Breast epithelium (tissue), 4 donors: Measurements from ENCODE around the gene SV2C. TPM values are rescaled to one million over a fixed set of nuclear protein-coding genes. Genes with fewer than 3 reads are reported as not detected.

ENCODE experiments used
- DNase-seq, 2 donors: peaks; one replicate each; pipeline ENCODE4 v3.0.0-alpha.2; 2019; ENCODE audit warnings: low spot score in 2 of 2
- H3K27ac ChIP-seq, 2 donors: fragments of 200-600 bp; sonication (generic) in 1 of 2; one replicate each; pipeline ENCODE4 v1.5.1; 2016 to 2019; ENCODE audit warnings: mild to moderate bottlenecking in 1 of 2
- H3K27me3 ChIP-seq, 2 donors: fragments of 200-600 bp; sonication (generic) in 1 of 2; one replicate each; pipeline versions ENCODE4 v1.5.1 to v1.6.0; 2017 to 2019; ENCODE audit warnings: control low read depth in 1 of 2, mild to moderate bottlenecking in 1 of 2
- H3K36me3 ChIP-seq: fragments of 200-600 bp; one replicate; pipeline ENCODE4 v1.5.1; 2019
- H3K4me1 ChIP-seq, 2 donors: fragments of 200-600 bp; sonication (generic); one replicate each; pipeline ENCODE4 v1.5.1; 2016 to 2019; ENCODE audit warnings: control low read depth in 1 of 2
- H3K4me3 ChIP-seq, 3 donors: fragments of 200-600 bp; sonication (generic); 1 replicate in 2 of 3; 2 replicates in 1 of 3; pipeline ENCODE4 v1.5.1; 2016 to 2019; ENCODE audit warnings: mild to moderate bottlenecking in 3 of 3, moderate library complexity in 2 of 3
- H3K9me3 ChIP-seq, 2 donors: fragments of 200-600 bp; sonication (generic) in 1 of 2; one replicate each; pipeline ENCODE4 v1.5.1; 2016 to 2019; ENCODE audit warnings: control low read depth in 1 of 2
- CTCF ChIP-seq, 3 donors: fragments of 450-650 bp; IDR thresholded peaks; one replicate each; pipeline ENCODE4 v1.5.1; 2016 to 2017; ENCODE audit warnings: antibody characterized with exemption in 3 of 3, mild to moderate bottlenecking in 3 of 3, moderate library complexity in 3 of 3
- POLR2A ChIP-seq: fragments of 450-650 bp; IDR thresholded peaks from one replicate; pipeline ENCODE4 v1.6.1; 2016; ENCODE audit warnings: antibody characterized with exemption, mild to moderate bottlenecking, moderate library complexity
- POLR2AphosphoS5 ChIP-seq, 3 donors: sonication (generic); formaldehyde crosslinking; IDR thresholded peaks; one replicate each; pipeline ENCODE4 v1.6.1; 2017; ENCODE audit warnings: antibody characterized with exemption in 3 of 3
- intact Hi-C: fragments of 100-400 bp; cut with DNase I; formaldehyde crosslinking; loops from one replicate; pipeline ENCODE4 v1.15.1; 2023; ENCODE audit warnings: low total_unique reads
- total RNA-seq, 3 donors: library from RNA; depleted of rRNA; stranded (reverse); fragments of >200 nt; gene quantifications; one replicate each; pipeline ENCODE4 v1.1.0, GENCODE V29; 2016

Gene SV2C
- total RNA-seq, 3 donors from 2014 or later = 0.32 to 1.3 (median 0.59) TPM

DNA sequence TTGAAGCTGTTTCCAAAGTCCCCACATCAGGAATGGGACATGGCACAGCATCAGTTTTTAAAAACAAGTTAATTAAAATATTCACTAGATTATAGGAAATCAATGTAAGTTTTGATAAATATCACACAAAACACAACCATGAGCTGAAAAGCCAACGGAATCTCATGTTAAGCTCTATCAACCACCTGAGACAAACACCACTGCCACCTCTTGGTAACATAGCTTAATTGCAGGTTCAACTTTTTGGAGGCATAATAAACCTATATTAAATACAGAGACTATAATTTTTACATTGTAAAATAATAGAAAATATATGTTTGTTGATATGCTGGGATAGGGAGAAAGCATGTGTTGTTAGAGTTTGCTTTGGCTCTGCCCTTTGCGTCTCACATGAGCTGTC, 126.1 kb downstream of the SV2C start:
- intact Hi-C loops = no loop called here
- Histone ChIP-seq H3K27ac (no peak overlapping the region), H3K36me3 (no peaks in the 10 kb centered on the region), H3K4me3 (no peak overlapping the region), H3K27me3 (no peaks in the 10 kb centered on the region), H3K4me1 (no peaks in the 10 kb centered on the region), H3K9me3 (peaks cover 7 to 9% of the 10 kb centered on the region in 2 donors)
- no peak for TF ChIP-seq CTCF (IDR thresholded peaks at IDR 0.05)
- no peak for DNase-seq

DNA sequence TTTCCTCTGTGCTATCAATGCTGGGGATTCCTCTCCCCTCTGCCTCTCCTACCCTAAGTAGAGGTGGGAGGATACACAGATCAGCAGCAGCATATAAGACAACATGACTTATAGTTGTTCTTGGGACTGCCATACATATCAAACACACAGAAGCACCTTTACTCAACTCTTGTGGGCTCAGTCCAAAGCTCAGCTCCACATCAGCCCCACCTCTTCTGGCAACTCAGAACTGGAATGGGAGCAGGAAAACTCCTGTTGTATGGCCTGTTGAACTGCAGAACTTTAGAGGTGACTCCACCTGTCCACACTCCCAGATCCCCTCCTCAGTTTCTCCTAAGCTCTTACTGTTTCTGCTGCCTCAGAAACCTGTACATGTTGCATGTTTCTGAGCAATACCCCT, 127.8 kb downstream of the SV2C start:
- H3K27me3 ChIP-seq = no peaks in the 10 kb centered on the region
- no peaks in the 10 kb centered on the region for H3K4me1 ChIP-seq
- no peak overlapping the region for H3K4me3 ChIP-seq
- no peaks in the 10 kb centered on the region for H3K36me3 ChIP-seq
- peaks cover 7 to 9% of the 10 kb centered on the region in 2 donors for H3K9me3 ChIP-seq
- no peak for TF ChIP-seq POLR2AphosphoS5 (IDR thresholded peaks at IDR 0.05)
- TF ChIP-seq CTCF (IDR thresholded peaks at IDR 0.05) = no peak
- TF ChIP-seq POLR2A = no peak
- H3K27ac ChIP-seq = no peak overlapping the region
- intact Hi-C loops = no loop called here
- DNase-seq = no peak

DNA sequence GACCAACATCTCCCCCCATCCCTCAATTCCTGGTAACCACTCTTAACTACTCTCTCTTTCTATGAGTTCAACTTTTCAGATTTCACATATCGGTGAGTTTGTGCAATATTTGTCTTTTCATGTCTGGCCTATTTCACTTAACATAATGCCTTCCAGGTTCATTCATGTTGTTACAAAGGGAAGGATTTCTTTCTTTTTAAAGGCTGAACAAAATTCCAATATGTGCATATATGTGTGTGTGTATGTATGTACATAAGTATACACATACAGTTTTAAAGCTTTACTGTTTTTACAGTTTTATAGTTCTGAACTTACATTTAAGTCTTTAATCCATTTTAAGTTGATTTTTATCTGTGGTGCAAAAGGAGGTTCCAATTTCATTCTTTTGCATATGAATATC, 130.7 kb downstream of the SV2C start:
- intact Hi-C loops = no loop called here
- no peak for DNase-seq
- no peak overlapping the region for H3K27ac ChIP-seq
- H3K9me3 ChIP-seq = peaks cover 7 to 9% of the 10 kb centered on the region in 2 donors
- H3K4me1 ChIP-seq = no peaks in the 10 kb centered on the region
- H3K36me3 ChIP-seq = no peaks in the 10 kb centered on the region
- no peaks in the 10 kb centered on the region for H3K27me3 ChIP-seq
- no peak overlapping the region for H3K4me3 ChIP-seq
- TF ChIP-seq POLR2AphosphoS5 (IDR thresholded peaks at IDR 0.05) (no peak), CTCF (IDR thresholded peaks at IDR 0.05) (no peak), POLR2A (no peak)

DNA sequence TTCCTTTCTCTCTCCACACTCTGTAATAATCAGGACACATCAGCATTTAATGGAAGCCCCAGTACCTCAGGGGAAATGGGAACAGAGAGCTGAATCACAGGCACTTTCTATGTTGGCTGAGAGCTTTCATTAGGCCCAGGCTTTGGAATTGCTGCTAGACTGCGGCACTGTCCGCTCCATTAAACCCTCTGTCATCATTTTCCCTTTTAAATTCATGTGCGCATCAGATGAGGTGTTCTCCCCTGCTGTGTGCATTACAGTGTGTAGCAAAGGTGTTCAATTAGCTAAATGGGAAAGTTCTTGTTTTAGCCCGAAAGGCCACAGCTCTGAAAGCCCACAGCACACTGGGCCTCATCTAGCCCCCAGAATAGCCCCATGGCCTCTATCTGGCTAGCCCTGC, 133.6 kb downstream of the SV2C start:
- H3K9me3 ChIP-seq = no peaks in the 10 kb centered on the region
- no peak overlapping the region for H3K4me3 ChIP-seq
- no peaks in the 10 kb centered on the region for H3K27me3 ChIP-seq
- H3K36me3 ChIP-seq = no peaks in the 10 kb centered on the region
- TF ChIP-seq POLR2AphosphoS5 (IDR thresholded peaks at IDR 0.05) = no peak
- intact Hi-C loops = no loop called here
- no peaks in the 10 kb centered on the region for H3K4me1 ChIP-seq
- no peak overlapping the region for H3K27ac ChIP-seq
- no peak for DNase-seq

DNA sequence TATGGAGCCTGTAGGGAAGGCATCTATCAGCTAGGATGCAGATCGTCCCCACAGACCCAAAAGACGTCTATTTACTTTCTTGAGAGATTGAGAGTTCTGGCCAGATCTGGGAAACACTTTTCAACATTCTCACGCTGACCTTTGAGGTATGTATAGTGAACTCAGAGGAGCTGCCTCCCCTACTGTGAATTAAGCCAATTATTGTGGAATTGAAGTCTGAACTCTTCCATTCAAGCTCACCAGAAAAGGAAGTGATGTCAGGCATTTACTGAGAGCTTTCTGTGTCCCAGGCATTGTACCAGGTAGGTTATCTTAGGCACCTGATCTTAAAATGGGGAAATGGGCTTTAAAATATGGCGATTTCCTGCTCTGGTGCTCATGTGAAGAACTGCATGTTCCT, 136.5 kb downstream of the SV2C start:
- Histone ChIP-seq H3K9me3 (no peaks in the 10 kb centered on the region), H3K27me3 (no peaks in the 10 kb centered on the region), H3K4me3 (no peak overlapping the region), H3K27ac (no peak overlapping the region), H3K36me3 (no peaks in the 10 kb centered on the region), H3K4me1 (no peaks in the 10 kb centered on the region)
- no peak for TF ChIP-seq CTCF (IDR thresholded peaks at IDR 0.05)
- no peak for TF ChIP-seq POLR2AphosphoS5 (IDR thresholded peaks at IDR 0.05)
- TF ChIP-seq POLR2A = no peak
- intact Hi-C loops = no loop called here
- DNase-seq = no peak

DNA sequence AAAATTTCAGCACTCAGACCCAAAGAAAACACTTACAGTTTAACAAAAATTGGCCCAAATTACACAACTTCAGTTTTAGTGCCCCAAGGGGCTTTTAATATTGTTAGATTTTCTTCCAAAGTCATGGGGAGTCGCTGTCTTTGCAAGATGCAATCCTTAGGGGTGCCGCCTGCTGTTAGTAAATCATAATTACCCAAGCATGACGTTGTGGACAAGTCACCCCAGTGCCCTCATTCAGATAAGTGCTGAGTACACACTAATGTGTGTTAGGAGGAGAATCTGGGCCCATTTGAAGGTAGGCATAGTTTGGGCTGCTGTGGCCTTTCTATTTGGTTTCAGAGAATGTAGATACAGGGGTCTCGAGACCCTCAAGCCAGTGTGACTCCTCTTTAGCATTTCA, 138.1 kb downstream of the SV2C start:
- TF ChIP-seq POLR2A (no peak), CTCF (IDR thresholded peaks at IDR 0.05) (no peak), POLR2AphosphoS5 (IDR thresholded peaks at IDR 0.05) (no peak)
- no peak overlapping the region for H3K27ac ChIP-seq
- H3K9me3 ChIP-seq = no peaks in the 10 kb centered on the region
- H3K4me3 ChIP-seq = no peak overlapping the region
- H3K27me3 ChIP-seq = no peaks in the 10 kb centered on the region
- H3K4me1 ChIP-seq = no peaks in the 10 kb centered on the region
- intact Hi-C loops = no loop called here
- no peaks in the 10 kb centered on the region for H3K36me3 ChIP-seq
- no peak for DNase-seq
